ENCODE data around the gene TMEM203. TPM values are rescaled to one million over a fixed set of nuclear protein-coding genes. Genes with fewer than 3 reads are reported as not detected.
A peak's percentile ranks its signal among the peaks of the same experiment; 100 is the strongest.

TMEM203 gene
- total RNA-seq, 4 donors from 2014 or later = 18.9 to 42.1 (median 28.7) TPM

DNA sequence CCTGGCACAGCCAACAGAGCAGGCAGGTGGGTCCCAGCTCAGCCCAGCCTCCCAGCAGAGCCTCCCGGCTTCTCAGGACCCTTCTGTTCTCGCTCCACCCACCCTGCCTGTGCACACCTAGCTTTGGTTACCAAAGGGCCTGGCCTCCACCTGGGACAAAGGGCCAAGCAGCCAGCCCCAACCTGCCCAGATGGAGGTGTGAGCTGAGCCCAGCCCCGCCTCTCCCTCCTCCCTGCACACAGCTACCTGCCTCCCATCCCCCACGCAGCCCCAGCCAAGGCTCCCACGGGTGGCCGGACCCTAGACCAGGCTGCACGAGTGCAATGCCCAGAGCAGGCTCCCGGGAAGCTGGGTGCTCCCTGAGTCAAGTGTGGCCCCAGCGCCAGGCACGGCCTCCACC, 10.5 kb downstream of the TMEM203 start:
- intact Hi-C loops (cut with DNase I; ENCODE audit: low total_unique reads) = no loop called here
- Histone ChIP-seq H3K4me1 (peaks cover 22 to 73% (median 64%) of the 10 kb centered on the region in 4 donors), H3K36me3 (no peaks in the 10 kb centered on the region), H3K9me3 (no peaks in the 10 kb centered on the region), H3K27ac (peak overlapping the region; percentile 82 to 90 (median 88)), H3K27me3 (no peaks in the 10 kb centered on the region), H3K4me3 (peak overlapping the region in 2 of 4 donors; percentile 12 to 14)
- TF ChIP-seq EP300 (IDR thresholded peaks at IDR 0.05; ENCODE audit: low read depth) (no peak), POLR2AphosphoS5 (IDR thresholded peaks at IDR 0.05) (peak in 1 of 3 donors; percentile 6), POLR2A (IDR thresholded peaks at IDR 0.05) (no peak)
- TF ChIP-seq, protein P1, sequence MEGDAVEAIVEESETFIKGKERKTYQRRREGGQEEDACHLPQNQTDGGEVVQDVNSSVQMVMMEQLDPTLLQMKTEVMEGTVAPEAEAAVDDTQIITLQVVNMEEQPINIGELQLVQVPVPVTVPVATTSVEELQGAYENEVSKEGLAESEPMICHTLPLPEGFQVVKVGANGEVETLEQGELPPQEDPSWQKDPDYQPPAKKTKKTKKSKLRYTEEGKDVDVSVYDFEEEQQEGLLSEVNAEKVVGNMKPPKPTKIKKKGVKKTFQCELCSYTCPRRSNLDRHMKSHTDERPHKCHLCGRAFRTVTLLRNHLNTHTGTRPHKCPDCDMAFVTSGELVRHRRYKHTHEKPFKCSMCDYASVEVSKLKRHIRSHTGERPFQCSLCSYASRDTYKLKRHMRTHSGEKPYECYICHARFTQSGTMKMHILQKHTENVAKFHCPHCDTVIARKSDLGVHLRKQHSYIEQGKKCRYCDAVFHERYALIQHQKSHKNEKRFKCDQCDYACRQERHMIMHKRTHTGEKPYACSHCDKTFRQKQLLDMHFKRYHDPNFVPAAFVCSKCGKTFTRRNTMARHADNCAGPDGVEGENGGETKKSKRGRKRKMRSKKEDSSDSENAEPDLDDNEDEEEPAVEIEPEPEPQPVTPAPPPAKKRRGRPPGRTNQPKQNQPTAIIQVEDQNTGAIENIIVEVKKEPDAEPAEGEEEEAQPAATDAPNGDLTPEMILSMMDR (IDR thresholded peaks at IDR 0.05) = no peak
- in situ Hi-C loops (cut with MboI; ENCODE audit: low pct_ligation_motif_present in 1 of 4, low pct_unique_long_range_greater_than_20kb in 1 of 4, low sequenced_read_pairs in 3 of 4) = no loop called here
- peak; percentile 79 for DNase-seq
- WGBS, 2 donors (ENCODE audit: low coverage in 1 of 2) = 40 to 66% methylated on average over 1 to 10 of the region's 10 CpGs

DNA sequence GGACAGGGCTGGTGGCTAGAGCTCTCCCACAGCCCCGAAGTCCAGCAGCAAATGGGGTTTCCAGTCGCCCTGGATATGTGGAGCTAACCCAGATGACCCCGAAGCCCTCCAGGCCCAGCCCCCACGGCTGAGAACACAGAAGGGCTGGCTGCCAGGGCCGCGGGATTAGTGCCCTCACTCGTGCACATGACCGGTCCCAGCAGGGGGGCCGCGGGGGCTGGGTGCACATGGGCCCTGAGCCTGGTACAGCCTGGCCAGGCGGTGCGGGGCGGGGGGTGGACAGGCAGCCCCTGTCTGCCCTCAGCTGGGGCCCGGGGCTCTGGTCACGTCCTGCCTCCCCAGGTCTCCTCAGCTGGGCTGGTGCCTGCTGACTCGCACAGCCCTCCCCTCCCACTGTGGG, 11.1 kb downstream of the TMEM203 start:
- DNase-seq = no peak
- TF ChIP-seq POLR2AphosphoS5 (IDR thresholded peaks at IDR 0.05) = no peak
- TF ChIP-seq POLR2A (IDR thresholded peaks at IDR 0.05) = no peak
- no peak for TF ChIP-seq EP300 (IDR thresholded peaks at IDR 0.05; ENCODE audit: low read depth)
- TF ChIP-seq, protein P1 (IDR thresholded peaks at IDR 0.05) = no peak
- 32% methylated on average over 3 of the region's 16 CpGs; no CpG with 5 or more reads in 1 of the 2 donors for WGBS, 2 donors (ENCODE audit: low coverage in 1 of 2)
- Histone ChIP-seq H3K27me3 (no peaks in the 10 kb centered on the region), H3K9me3 (no peaks in the 10 kb centered on the region), H3K4me1 (peaks cover 22 to 73% (median 65%) of the 10 kb centered on the region in 4 donors), H3K27ac (peak overlapping the region; percentile 82 to 90 (median 88)), H3K4me3 (peak overlapping the region in 1 of 4 donors; percentile 12), H3K36me3 (no peaks in the 10 kb centered on the region)
- in situ Hi-C loops (cut with MboI; ENCODE audit: low pct_ligation_motif_present in 1 of 4, low pct_unique_long_range_greater_than_20kb in 1 of 4, low sequenced_read_pairs in 3 of 4) = no loop called here
- intact Hi-C loops (cut with DNase I; ENCODE audit: low total_unique reads) = no loop called here

DNA sequence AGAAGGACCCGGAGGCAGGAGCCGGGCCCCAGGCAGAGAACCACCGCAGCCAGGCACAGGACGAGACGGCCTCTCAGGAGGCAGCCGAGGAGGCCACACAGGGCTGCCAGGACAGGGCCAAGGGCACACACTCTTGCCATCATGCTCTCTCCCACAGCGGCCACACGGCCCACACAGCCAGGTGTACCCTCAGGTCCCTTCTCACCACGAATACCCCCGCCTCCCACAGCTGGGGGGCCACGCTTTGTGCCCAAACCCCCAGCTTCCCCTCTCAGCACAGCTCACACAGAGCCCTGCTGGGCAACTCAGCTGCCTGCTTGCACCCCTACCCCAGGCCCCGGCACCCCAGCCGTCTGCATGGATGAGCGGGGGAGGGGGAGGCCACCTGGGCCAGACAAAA, 11.7 kb downstream of the TMEM203 start:
- no peak for DNase-seq
- intact Hi-C loops (cut with DNase I; ENCODE audit: low total_unique reads) = no loop called here
- WGBS, 2 donors (ENCODE audit: low coverage in 1 of 2) = 80 to 87% methylated on average over 3 to 13 of the region's 14 CpGs
- Histone ChIP-seq H3K9me3 (no peaks in the 10 kb centered on the region), H3K27ac (peak overlapping the region; percentile 82 to 90 (median 88)), H3K36me3 (no peaks in the 10 kb centered on the region), H3K4me3 (no peak overlapping the region), H3K27me3 (no peaks in the 10 kb centered on the region), H3K4me1 (peaks cover 20 to 70% (median 63%) of the 10 kb centered on the region in 4 donors)
- TF ChIP-seq POLR2AphosphoS5 (IDR thresholded peaks at IDR 0.05) = no peak
- TF ChIP-seq POLR2A (IDR thresholded peaks at IDR 0.05) = no peak
- in situ Hi-C loops (cut with MboI; ENCODE audit: low pct_ligation_motif_present in 1 of 4, low pct_unique_long_range_greater_than_20kb in 1 of 4, low sequenced_read_pairs in 3 of 4) = no loop called here

DNA sequence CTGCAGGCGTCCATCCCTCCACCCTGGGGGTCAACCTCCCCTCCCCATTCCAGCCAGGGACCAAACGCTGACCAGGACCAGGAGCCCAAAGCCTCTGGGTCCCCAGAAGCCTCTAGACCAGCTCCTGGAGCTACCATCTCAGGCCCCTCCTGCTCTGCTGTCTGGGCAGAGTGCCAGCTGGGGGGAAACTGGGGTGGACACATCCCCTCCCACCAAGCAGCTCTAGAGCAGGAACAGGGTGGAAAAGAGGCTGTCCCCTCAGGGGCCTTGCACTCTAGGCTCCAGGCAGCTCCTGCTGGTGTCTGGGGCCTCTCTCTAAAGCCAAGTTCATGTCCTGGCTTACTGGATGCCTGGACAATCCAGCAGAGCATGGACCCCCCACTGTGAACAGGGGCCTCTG, 12.6 kb downstream of the TMEM203 start:
- Histone ChIP-seq H3K36me3 (no peaks in the 10 kb centered on the region), H3K4me3 (no peak overlapping the region), H3K27ac (no peak overlapping the region), H3K4me1 (peaks cover 20 to 63% (median 54%) of the 10 kb centered on the region in 4 donors), H3K27me3 (no peaks in the 10 kb centered on the region), H3K9me3 (no peaks in the 10 kb centered on the region)
- TF ChIP-seq EP300 (IDR thresholded peaks at IDR 0.05; ENCODE audit: low read depth) = no peak
- TF ChIP-seq POLR2A (IDR thresholded peaks at IDR 0.05) = no peak
- TF ChIP-seq, protein P1 (IDR thresholded peaks at IDR 0.05) = no peak
- TF ChIP-seq POLR2AphosphoS5 (IDR thresholded peaks at IDR 0.05) = no peak
- WGBS, 2 donors (ENCODE audit: low coverage in 1 of 2) = 73% methylated on average over 2 of the region's 2 CpGs; no CpG with 5 or more reads in 1 of the 2 donors
- no peak for DNase-seq
- intact Hi-C loops (cut with DNase I; ENCODE audit: low total_unique reads) = no loop called here
- in situ Hi-C loops (cut with MboI; ENCODE audit: low pct_ligation_motif_present in 1 of 4, low pct_unique_long_range_greater_than_20kb in 1 of 4, low sequenced_read_pairs in 3 of 4) = no loop called here

DNA sequence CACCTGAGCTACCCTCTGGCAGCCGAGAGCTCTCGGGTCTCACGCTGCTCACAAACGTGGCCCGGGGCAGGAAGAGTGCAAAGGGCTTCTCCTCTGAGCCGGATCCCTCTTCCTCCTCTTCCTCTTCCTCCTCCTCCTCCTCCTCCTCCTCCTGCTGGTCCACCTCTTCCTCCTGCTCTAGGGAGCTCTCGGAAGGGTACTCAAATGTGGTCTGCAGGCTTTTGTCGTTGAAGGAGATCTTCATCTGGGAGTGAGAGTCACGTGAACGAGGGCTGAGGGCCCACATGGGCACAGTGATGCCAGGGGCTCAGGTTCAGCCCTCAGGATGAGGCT, 13.0 kb downstream of the TMEM203 start:
- no peak overlapping the region for H3K27ac ChIP-seq
- H3K4me3 ChIP-seq = no peak overlapping the region
- no peaks in the 10 kb centered on the region for H3K36me3 ChIP-seq
- DNase-seq = no peak
- no peaks in the 10 kb centered on the region for H3K27me3 ChIP-seq
- peaks cover 20 to 63% (median 55%) of the 10 kb centered on the region in 4 donors for H3K4me1 ChIP-seq
- intact Hi-C loops (cut with DNase I; ENCODE audit: low total_unique reads) = no loop called here
- no peaks in the 10 kb centered on the region for H3K9me3 ChIP-seq
- 73 to 86% methylated on average over 4 to 10 of the region's 10 CpGs for WGBS, 2 donors (ENCODE audit: low coverage in 1 of 2)
- TF ChIP-seq EP300 (IDR thresholded peaks at IDR 0.05; ENCODE audit: low read depth) = no peak
- peak in 1 of 3 donors; percentile 10 for TF ChIP-seq POLR2AphosphoS5 (IDR thresholded peaks at IDR 0.05)
- in situ Hi-C loops (cut with MboI; ENCODE audit: low pct_ligation_motif_present in 1 of 4, low pct_unique_long_range_greater_than_20kb in 1 of 4, low sequenced_read_pairs in 3 of 4) = no loop called here
